ENCODE data around the gene CDIPT. TPM values are rescaled to one million over a fixed set of nuclear protein-coding genes. Genes with fewer than 3 reads are reported as not detected.

The CDIPT gene
- total and polyA plus RNA-seq, 10 of the 15 experiments (the other 5 are each of a cell fraction or from before 2014, with no cell fraction given) = 0.87 to 36.4 (median 27.1) TPM

GRCh38 chr16:29837841-29838240, 25.2 kb downstream of the CDIPT start:
- H3K36me3 ChIP-seq (ENCODE audit: control insufficient read depth in 2 of 2, insufficient read depth in 2 of 2, low read length in 1 of 2) = peaks cover 13 to 15% of the 10 kb centered on the region in 2 experiments; a peak in 3 of 4 replicates

More at GRCh38 chr16:29837841-29838240, 25.2 kb downstream of the CDIPT start:
- no peaks in the 10 kb centered on the region for H3K27me3 ChIP-seq (replicated peaks in 1 of 2; ENCODE audit: control insufficient read depth in 2 of 2, insufficient read depth in 2 of 2, low read length in 1 of 2)
- H3K9me3 ChIP-seq (replicated peaks; ENCODE audit: control insufficient read depth, insufficient read depth, low read length) = no peaks in the 10 kb centered on the region
- ChIA-PET RAD21 (ENCODE audit: unreplicated experiment) (no interaction called here), POLR2A (interaction anchor here (0.6 kb wide), 1 partner anchor 115 kb away, joined by 4 read pairs; no protein-coding TSS in a partner anchor), CTCF (no interaction called here), SMC1A (ENCODE audit: uncharacterized antibody, unreplicated experiment) (no interaction called here)
- no peak for ATAC-seq
- H3K27ac ChIP-seq (ENCODE audit: control insufficient read depth, insufficient read depth) = no peak overlapping the region
- no peak overlapping the region for H3K4me2 ChIP-seq (ENCODE audit: control insufficient read depth, insufficient read depth)
- H3K4me1 ChIP-seq (ENCODE audit: control insufficient read depth, insufficient read depth, low read length) = no peaks in the 10 kb centered on the region
- H2AFZ ChIP-seq (ENCODE audit: control insufficient read depth, low read depth, low read length) = no peak overlapping the region
- no peak overlapping the region for H3K9ac ChIP-seq (ENCODE audit: control insufficient read depth, insufficient read depth, low read length)
- in situ Hi-C loops (cut with MboI) = no loop called here
- H4K20me1 ChIP-seq (ENCODE audit: control insufficient read depth, insufficient read depth) = no peaks in the 10 kb centered on the region
- intact Hi-C loops (cut with micrococcal nuclease; ENCODE audit: unreplicated experiment) = no loop called here
- H3K4me3 ChIP-seq = no peak overlapping the region
- WGBS (ENCODE audit: insufficient coverage, insufficient replicate concordance, low lambda C conversion rate, missing lambda C conversion rate) = 100% methylated on average over 5 of the region's 5 CpGs
- no peak for FAIRE-seq
- TF ChIP-seq REST (IDR thresholded peaks at IDR 0.05; ENCODE audit: low read depth, low read length) = no peak
- TF ChIP-seq PKNOX1 (IDR thresholded peaks at IDR 0.05) = no peak
- TF ChIP-seq GABPA (IDR thresholded peaks at IDR 0.05; ENCODE audit: low read depth) = no peak
- TF ChIP-seq KAT2A (conservative IDR thresholded peaks at IDR 0.05; ENCODE audit: control insufficient read depth, low read depth, low read length) = no peak
- TF ChIP-seq TBL1XR1 (IDR thresholded peaks at IDR 0.05; ENCODE audit: low read depth, low read length) = no peak
- TF ChIP-seq SUPT20H (IDR thresholded peaks at IDR 0.05; ENCODE audit: borderline replicate concordance, control insufficient read depth, low read depth, low read length) = no peak
- no peak for TF ChIP-seq USF1 (IDR thresholded peaks at IDR 0.05; ENCODE audit: borderline replicate concordance, extremely low read length, insufficient read depth, low read depth, low read length)
- BruUV-seq (replicated peaks) = no TSS peak
- H3K79me2 ChIP-seq (ENCODE audit: control insufficient read depth, insufficient read depth, low read length) = no peaks in the 10 kb centered on the region
- DNase-seq (ENCODE audit: low read depth, low spot score) = no peak
